Measurements from ENCODE around the gene NFATC2IP. TPM values are rescaled to one million over a fixed set of nuclear protein-coding genes. Genes with fewer than 3 reads are reported as not detected.

NFATC2IP gene
- polyA plus RNA-seq, 1 experiment, result 22.3 TPM

DNA sequence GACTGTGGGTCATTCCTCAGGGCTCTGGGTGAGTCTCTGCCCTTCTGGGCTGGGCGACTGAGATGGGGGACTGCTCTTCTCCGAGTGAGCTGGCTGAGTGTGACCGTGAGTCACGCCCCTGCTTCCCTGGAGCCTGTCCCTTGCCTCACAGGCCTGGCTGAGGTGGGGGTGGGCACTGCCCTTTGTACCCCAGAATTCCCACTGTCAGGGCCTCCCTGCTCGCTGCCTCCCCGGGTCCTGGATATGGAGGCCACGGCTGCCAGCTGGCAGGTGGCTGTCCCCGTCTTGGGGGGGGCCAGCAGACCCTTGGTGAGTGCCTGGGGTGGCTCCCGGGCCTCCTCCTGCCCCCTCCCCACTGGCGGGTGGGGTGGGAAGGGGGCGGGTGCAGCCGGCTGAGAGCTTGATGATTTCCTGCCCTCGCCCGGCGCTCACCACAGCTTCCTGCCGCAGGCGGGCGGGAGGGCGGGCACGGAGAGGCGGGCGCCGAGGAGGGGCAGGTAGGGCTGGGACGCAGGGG lies 33.9 kb downstream of the NFATC2IP start, which contains the start of gene LAT:
LAT (plus strand) TSS at position 434 of the 517 bp plus-strand sequence. CDS start 366 bp downstream, outside the sequence.
- ChIA-PET POLR2A (no interaction called here), CTCF (no interaction called here)
- DNase-seq (ENCODE audit: low read depth, low spot score), result no peak
- TF ChIP-seq, protein P1, sequence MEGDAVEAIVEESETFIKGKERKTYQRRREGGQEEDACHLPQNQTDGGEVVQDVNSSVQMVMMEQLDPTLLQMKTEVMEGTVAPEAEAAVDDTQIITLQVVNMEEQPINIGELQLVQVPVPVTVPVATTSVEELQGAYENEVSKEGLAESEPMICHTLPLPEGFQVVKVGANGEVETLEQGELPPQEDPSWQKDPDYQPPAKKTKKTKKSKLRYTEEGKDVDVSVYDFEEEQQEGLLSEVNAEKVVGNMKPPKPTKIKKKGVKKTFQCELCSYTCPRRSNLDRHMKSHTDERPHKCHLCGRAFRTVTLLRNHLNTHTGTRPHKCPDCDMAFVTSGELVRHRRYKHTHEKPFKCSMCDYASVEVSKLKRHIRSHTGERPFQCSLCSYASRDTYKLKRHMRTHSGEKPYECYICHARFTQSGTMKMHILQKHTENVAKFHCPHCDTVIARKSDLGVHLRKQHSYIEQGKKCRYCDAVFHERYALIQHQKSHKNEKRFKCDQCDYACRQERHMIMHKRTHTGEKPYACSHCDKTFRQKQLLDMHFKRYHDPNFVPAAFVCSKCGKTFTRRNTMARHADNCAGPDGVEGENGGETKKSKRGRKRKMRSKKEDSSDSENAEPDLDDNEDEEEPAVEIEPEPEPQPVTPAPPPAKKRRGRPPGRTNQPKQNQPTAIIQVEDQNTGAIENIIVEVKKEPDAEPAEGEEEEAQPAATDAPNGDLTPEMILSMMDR (IDR thresholded peaks at IDR 0.05; ENCODE audit: low read depth, low read length), result no peak
- Histone ChIP-seq H3K27me3 (ENCODE audit: control insufficient read depth, insufficient read depth, low read length) (no peaks in the 10 kb centered on the region), H3K9me3 (ENCODE audit: control insufficient read depth, insufficient read depth, low read length) (peaks cover 21% of the 10 kb centered on the region), H3K4me3 (ENCODE audit: low read depth, low read length) (no peak within 1 kb of the TSS), H3K27ac (ENCODE audit: low read depth, low read length) (no peak within 1 kb of the TSS)

DNA sequence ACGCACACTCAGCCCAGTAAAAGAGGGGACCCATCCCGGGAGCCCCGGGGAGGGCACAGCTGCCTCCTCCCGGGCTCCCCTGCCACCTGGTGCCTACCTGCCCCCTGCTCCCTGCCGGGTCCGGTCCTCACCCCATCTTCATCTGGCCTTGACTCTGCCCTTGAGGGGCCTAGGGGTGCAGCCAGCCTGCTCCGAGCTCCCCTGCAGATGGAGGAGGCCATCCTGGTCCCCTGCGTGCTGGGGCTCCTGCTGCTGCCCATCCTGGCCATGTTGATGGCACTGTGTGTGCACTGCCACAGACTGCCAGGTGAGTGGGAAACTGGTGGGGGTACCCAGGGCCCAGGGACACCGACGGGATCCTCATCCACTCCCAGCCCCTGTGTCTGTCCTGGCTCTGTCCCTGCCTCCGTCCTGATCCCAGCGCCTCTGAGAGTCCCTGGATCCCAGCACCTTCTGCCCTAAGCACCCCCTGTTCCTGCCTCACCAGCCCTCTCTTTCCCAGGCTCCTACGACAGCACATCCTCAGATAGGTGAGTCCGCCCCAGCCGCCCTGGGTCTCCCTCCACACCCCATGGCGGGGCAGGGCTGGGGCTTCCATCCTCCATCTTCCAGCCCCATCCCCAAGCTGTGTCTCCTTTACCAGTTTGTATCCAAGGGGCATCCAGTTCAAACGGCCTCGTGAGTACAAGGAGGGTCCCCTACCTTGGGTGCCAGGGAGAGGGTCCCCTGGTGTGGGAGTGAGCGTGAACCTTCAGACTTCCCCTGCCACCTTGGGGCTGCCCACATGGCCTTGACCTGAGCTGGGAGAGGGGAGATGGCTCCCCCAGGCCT lies 34.7 kb downstream of the NFATC2IP start:
- H3K27me3 ChIP-seq (ENCODE audit: control insufficient read depth, insufficient read depth, low read length), result no peaks in the 10 kb centered on the region
- DNase-seq (ENCODE audit: low read depth, low spot score), result no peak
- ChIA-PET CTCF (no interaction called here), POLR2A (no interaction called here)
- no peak overlapping the region for H3K4me3 ChIP-seq (ENCODE audit: low read depth, low read length)
- TF ChIP-seq, protein P1 (IDR thresholded peaks at IDR 0.05; ENCODE audit: low read depth, low read length), result no peak
- H3K9me3 ChIP-seq (ENCODE audit: control insufficient read depth, insufficient read depth, low read length), result peaks cover 21% of the 10 kb centered on the region
- H3K27ac ChIP-seq (ENCODE audit: low read depth, low read length), result no peak overlapping the region

DNA sequence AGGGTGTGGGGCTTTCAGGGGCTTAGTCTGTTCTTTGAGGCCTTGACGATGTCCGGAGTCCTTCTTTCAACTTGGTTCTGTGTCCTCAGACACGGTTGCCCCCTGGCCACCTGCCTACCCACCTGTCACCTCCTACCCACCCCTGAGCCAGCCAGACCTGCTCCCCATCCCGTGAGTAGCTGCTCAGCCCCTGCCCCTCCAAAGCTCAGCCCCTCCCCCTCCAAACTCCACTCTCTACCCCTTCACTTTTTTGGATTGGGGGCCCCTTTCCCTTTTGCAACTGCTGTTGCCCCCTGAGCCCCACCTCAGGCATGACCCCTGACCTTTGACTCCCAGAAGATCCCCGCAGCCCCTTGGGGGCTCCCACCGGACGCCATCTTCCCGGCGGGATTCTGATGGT lies 35.3 kb downstream of the NFATC2IP start:
- ChIA-PET CTCF (no interaction called here), POLR2A (no interaction called here)
- no peak for DNase-seq (ENCODE audit: low read depth, low spot score)
- H3K9me3 ChIP-seq (ENCODE audit: control insufficient read depth, insufficient read depth, low read length), result peaks cover 21% of the 10 kb centered on the region
- no peaks in the 10 kb centered on the region for H3K27me3 ChIP-seq (ENCODE audit: control insufficient read depth, insufficient read depth, low read length)
- TF ChIP-seq, protein P1 (IDR thresholded peaks at IDR 0.05; ENCODE audit: low read depth, low read length), result no peak
- H3K27ac ChIP-seq (ENCODE audit: low read depth, low read length), result no peak overlapping the region
- no peak overlapping the region for H3K4me3 ChIP-seq (ENCODE audit: low read depth, low read length)

DNA sequence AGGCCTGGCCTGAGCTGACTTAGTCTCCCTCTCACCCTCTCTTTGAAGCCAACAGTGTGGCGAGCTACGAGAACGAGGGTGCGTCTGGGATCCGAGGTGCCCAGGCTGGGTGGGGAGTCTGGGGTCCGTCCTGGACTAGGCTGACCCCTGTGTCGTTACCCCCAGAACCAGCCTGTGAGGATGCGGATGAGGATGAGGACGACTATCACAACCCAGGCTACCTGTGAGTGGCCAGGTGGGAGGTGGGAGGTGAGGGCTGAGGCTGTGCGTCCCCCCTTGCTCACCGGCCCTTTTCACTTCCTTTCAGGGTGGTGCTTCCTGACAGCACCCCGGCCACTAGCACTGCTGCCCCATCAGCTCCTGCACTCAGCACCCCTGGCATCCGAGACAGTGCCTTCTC lies 35.8 kb downstream of the NFATC2IP start:
- ChIA-PET CTCF (no interaction called here), POLR2A (no interaction called here)
- H3K27ac ChIP-seq (ENCODE audit: low read depth, low read length), result no peak overlapping the region
- no peak overlapping the region for H3K4me3 ChIP-seq (ENCODE audit: low read depth, low read length)
- TF ChIP-seq, protein P1 (IDR thresholded peaks at IDR 0.05; ENCODE audit: low read depth, low read length), result no peak
- H3K27me3 ChIP-seq (ENCODE audit: control insufficient read depth, insufficient read depth, low read length), result no peaks in the 10 kb centered on the region
- H3K9me3 ChIP-seq (ENCODE audit: control insufficient read depth, insufficient read depth, low read length), result peaks cover 18% of the 10 kb centered on the region
- no peak for DNase-seq (ENCODE audit: low read depth, low spot score)

DNA sequence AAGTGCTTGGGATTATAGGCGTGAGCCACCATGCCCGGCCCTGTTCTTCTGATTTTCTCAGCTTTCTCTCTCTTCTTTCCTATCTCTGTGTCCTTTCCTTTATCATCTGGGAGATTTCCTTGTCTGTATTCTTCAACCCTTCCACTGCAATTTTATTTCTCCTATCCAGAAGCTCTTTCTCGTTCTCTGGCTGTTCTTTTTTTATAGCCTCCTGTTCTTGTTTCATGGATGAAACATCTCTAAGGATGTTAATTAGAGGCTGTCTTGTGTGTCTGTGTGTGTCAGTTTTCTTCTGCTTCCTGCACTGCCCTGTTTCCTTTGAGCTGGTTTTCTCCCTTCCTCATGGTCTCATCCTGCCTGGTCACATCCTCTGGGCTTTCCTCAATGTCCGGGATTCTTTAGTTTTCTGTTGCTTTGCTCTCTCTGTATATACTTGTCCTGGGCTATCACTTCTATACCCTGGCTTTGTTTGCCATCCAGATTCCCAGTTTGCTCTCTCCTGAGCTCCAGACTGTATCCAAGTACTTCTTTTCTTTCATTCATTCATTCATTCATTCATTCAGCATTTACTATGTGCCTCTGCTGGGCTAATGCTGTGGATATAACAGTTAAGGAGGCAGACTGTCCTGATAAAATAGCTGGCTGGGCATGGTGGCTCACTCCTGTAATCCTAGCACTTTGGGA lies 36.6 kb downstream of the NFATC2IP start:
- POLR2A ChIA-PET, result no interaction called here
- CTCF ChIA-PET, result interaction anchor here (1.1 kb wide), 1 partner anchor 12 kb away, joined by 4 read pairs; no protein-coding TSS in a partner anchor
- TF ChIP-seq, protein P1 (IDR thresholded peaks at IDR 0.05; ENCODE audit: low read depth, low read length), result no peak
- H3K4me3 ChIP-seq (ENCODE audit: low read depth, low read length), result no peak overlapping the region
- H3K27ac ChIP-seq (ENCODE audit: low read depth, low read length), result no peak overlapping the region
- H3K9me3 ChIP-seq (ENCODE audit: control insufficient read depth, insufficient read depth, low read length), result peaks cover 14% of the 10 kb centered on the region
- DNase-seq (ENCODE audit: low read depth, low spot score), result no peak
- H3K27me3 ChIP-seq (ENCODE audit: control insufficient read depth, insufficient read depth, low read length), result no peaks in the 10 kb centered on the region

Measured in AG04450 (cell line).